ENCODE results near the gene RHOBTB3. TPM values are rescaled to one million over a fixed set of nuclear protein-coding genes. Genes with fewer than 3 reads are reported as not detected.

The RHOBTB3 gene
- total and polyA plus RNA-seq, 2 donors (not counting 3 experiments of a cell fraction or from before 2014, with no cell fraction given): 44.1 to 52.1 TPM

DNA sequence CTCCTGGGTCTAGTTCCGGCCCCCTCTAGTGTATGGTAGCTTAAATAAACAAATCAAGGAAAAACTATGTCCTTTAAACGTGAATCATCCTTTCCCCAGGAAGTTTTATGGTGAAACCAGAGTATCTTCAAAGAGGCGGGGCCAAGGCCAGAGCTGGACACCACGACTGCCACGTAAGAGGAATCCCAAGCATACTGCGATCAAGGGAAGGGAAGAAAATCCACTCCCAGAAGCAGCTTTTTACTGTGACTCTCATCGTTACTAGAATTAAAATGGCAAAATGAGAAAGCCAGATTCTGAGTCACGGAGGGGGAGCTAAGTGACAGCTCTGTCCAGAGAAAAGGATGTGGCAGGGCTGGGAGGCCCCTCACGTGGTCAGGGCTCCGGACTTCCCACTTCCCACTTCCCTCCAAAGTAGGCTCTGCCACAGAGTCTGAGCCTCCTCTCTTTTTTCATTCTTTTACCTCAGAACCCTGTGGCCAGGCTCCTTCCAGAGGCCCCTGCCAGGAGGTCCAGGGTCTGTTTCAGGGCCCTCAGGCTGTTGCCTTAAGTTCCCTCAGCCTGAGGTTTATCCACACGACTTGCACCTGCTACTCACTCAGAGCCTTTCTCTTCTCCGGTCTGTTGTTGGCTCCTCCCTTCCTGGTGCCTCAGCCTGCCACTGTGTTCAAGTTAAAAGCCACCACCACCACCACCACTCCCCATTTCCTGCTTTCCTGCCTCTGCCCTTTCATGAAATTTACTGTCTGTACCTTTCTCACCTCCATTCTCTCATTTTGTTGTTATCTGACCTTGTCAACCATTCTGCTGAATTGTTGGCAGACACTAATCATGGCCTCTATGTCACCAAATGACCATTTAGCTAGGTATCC, 92.8 kb downstream of the RHOBTB3 start:
- ChIA-PET POLR2A (interaction anchor here (0.6 to 1.2 kb wide), 2 partner anchors 11 to 37 kb away, joined by 3 to 6 read pairs; no protein-coding TSS in a partner anchor), CTCF (interaction anchor here (0.9 to 5.1 kb wide), 9 partner anchors 7 to 179 kb away, joined by 3 to 55 read pairs (median 4); no protein-coding TSS in a partner anchor)
- peak overlapping the region in 1 of 3 experiments; percentile 80 for H3K4me3 ChIP-seq (replicated peaks in 1 of 3; ENCODE audit: insufficient read depth in 1 of 3, low read depth in 1 of 3, low read length in 3 of 3)
- peaks cover 26% of the 10 kb centered on the region for H3K4me1 ChIP-seq (ENCODE audit: control insufficient read depth, extremely low read depth, insufficient read depth, low read length)
- peak overlapping the region; percentile 51 for H3K9ac ChIP-seq (replicated peaks; ENCODE audit: extremely low read depth, insufficient read depth, low read length)
- FAIRE-seq (peak; percentile 88), DNase-seq (ENCODE audit: low read depth, low spot score) (peak; percentile 79)
- dilution Hi-C loops (cut with MboI; ENCODE audit: extremely low pct_ligation_motif_present, low sequenced_read_pairs): no loop called here
- H3K36me3 ChIP-seq (ENCODE audit: control insufficient read depth in 2 of 2, extremely low read depth in 1 of 2, insufficient read depth in 2 of 2, low read length in 2 of 2): no peaks in the 10 kb centered on the region
- intact Hi-C loops (cut with micrococcal nuclease): loop anchor here (1.0 to 5.0 kb wide), 3 partner anchors 23 to 92 kb away; partner anchors contain the start of gene RHOBTB3
- no peaks in the 10 kb centered on the region for H3K9me1 ChIP-seq (replicated peaks; ENCODE audit: control insufficient read depth, extremely low read depth, insufficient read depth, low read length)
- H2AFZ ChIP-seq (ENCODE audit: low read depth, low read length): peak overlapping the region; percentile 56
- no peaks in the 10 kb centered on the region for H3K79me2 ChIP-seq (ENCODE audit: control insufficient read depth, insufficient read depth, low read length)
- H3K27me3 ChIP-seq (ENCODE audit: control insufficient read depth in 2 of 2, insufficient read depth in 2 of 2, low read length in 2 of 2): peaks cover 0 to 6% of the 10 kb centered on the region in 2 experiments
- peak overlapping the region; percentile 74 for H3K4me2 ChIP-seq (ENCODE audit: insufficient read depth, low read length)
- H4K20me1 ChIP-seq (replicated peaks; ENCODE audit: control insufficient read depth, extremely low read depth, insufficient read depth, low read length): no peaks in the 10 kb centered on the region
- TF ChIP-seq, protein P1, sequence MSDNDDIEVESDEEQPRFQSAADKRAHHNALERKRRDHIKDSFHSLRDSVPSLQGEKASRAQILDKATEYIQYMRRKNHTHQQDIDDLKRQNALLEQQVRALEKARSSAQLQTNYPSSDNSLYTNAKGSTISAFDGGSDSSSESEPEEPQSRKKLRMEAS (IDR thresholded peaks at IDR 0.05; ENCODE audit: insufficient read depth, insufficient read length): peak; percentile 62
- TF ChIP-seq JUN (IDR thresholded peaks at IDR 0.05; ENCODE audit: borderline replicate concordance, insufficient read depth, insufficient read length, low read depth) (peak; percentile 76), EZH2 (IDR thresholded peaks at IDR 0.05; ENCODE audit: borderline replicate concordance, low read depth, low read length, severe bottlenecking) (no peak), MYC (IDR thresholded peaks at IDR 0.05; ENCODE audit: low read depth, low read length) (no peak), POLR2A (IDR thresholded peaks at IDR 0.05; ENCODE audit: low read depth, low read length) (no peak), POLR2AphosphoS5 (IDR thresholded peaks at IDR 0.05; ENCODE audit: insufficient read depth, low read depth, low read length) (peak; percentile 52), GATA2 (IDR thresholded peaks at IDR 0.05; ENCODE audit: insufficient read depth, insufficient read length, low read depth, low read length) (peak; percentile 21), FOS (IDR thresholded peaks at IDR 0.05; ENCODE audit: borderline replicate concordance, insufficient read depth, low read length) (peak; percentile 75)
- TF ChIP-seq, protein P2, sequence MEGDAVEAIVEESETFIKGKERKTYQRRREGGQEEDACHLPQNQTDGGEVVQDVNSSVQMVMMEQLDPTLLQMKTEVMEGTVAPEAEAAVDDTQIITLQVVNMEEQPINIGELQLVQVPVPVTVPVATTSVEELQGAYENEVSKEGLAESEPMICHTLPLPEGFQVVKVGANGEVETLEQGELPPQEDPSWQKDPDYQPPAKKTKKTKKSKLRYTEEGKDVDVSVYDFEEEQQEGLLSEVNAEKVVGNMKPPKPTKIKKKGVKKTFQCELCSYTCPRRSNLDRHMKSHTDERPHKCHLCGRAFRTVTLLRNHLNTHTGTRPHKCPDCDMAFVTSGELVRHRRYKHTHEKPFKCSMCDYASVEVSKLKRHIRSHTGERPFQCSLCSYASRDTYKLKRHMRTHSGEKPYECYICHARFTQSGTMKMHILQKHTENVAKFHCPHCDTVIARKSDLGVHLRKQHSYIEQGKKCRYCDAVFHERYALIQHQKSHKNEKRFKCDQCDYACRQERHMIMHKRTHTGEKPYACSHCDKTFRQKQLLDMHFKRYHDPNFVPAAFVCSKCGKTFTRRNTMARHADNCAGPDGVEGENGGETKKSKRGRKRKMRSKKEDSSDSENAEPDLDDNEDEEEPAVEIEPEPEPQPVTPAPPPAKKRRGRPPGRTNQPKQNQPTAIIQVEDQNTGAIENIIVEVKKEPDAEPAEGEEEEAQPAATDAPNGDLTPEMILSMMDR (IDR thresholded peaks at IDR 0.05; ENCODE audit: extremely low read depth in 1 of 2, insufficient read depth in 1 of 2, low read depth in 1 of 2, low read length in 2 of 2): no peak
- peak overlapping the region; percentile 54 for H3K27ac ChIP-seq (ENCODE audit: insufficient read depth, low read depth, low read length)
- BruUV-seq (replicated peaks): TSS peak; percentile 54
- no peaks in the 10 kb centered on the region for H3K9me3 ChIP-seq (replicated peaks; ENCODE audit: control insufficient read depth, insufficient read depth, low read length)

All from endothelial cell of umbilical vein (primary cell).